Parathyroid adenoma (tissue), 2 donors: ENCODE measurements around the gene KCNQ1.

Experiments used
- H2AFZ ChIP-seq: fragments of 300-600 bp; sonication (generic); one replicate; pipeline ENCODE4 v1.7.0; 2017; ENCODE audit warnings: antibody characterized with exemption, mild to moderate bottlenecking
- H3K27ac ChIP-seq: fragments of 300-600 bp; sonication (generic); one replicate; pipeline ENCODE4 v1.7.0; 2017
- H3K27me3 ChIP-seq: fragments of 300-600 bp; sonication (generic); one replicate; pipeline ENCODE4 v1.7.0; 2017; ENCODE audit warnings: low read length; ENCODE audit not compliant: control insufficient read depth, insufficient read depth
- H3K36me3 ChIP-seq: fragments of 300-600 bp; sonication (generic); one replicate; pipeline ENCODE4 v1.7.0; 2017; ENCODE audit warnings: low read length; ENCODE audit not compliant: control insufficient read depth, insufficient read depth
- H3K4me1 ChIP-seq: fragments of 300-600 bp; sonication (generic); one replicate; pipeline ENCODE4 v1.7.0; 2017; ENCODE audit warnings: control low read depth
- H3K4me2 ChIP-seq: fragments of 300-600 bp; sonication (generic); one replicate; pipeline ENCODE4 v1.7.0; 2017; ENCODE audit warnings: low read length
- H3K4me3 ChIP-seq: fragments of 300-600 bp; sonication (generic); one replicate; pipeline ENCODE4 v1.7.0; 2017; ENCODE audit warnings: low read depth, low read length
- H3K79me2 ChIP-seq: fragments of 300-600 bp; sonication (generic); one replicate; pipeline ENCODE4 v1.7.0; 2017; ENCODE audit warnings: control low read depth
- H3K9ac ChIP-seq: fragments of 300-600 bp; sonication (generic); one replicate; pipeline ENCODE4 v1.7.0; 2017; ENCODE audit warnings: mild to moderate bottlenecking
- H3K9me3 ChIP-seq: fragments of 300-600 bp; sonication (generic); one replicate; pipeline ENCODE4 v1.7.0; 2017; ENCODE audit warnings: low read length; ENCODE audit not compliant: control insufficient read depth
- CTCF ChIP-seq: fragments of 300-600 bp; sonication (generic); IDR thresholded peaks from one replicate; pipeline ENCODE4 v1.7.0; 2017; ENCODE audit warnings: antibody characterized with exemption, mild to moderate bottlenecking
- donor health status: primary hyperparathyroidism.

Gene KCNQ1

GRCh38 chr11:2570211-2570811 lies 125.5 kb downstream of the KCNQ1 start:
- H3K9me3 ChIP-seq: no peaks in the 10 kb centered on the region

GRCh38 chr11:2570841-2571597 lies 126.2 kb downstream of the KCNQ1 start:
- Histone ChIP-seq H3K79me2 (no peaks in the 10 kb centered on the region), H3K4me1 (no peaks in the 10 kb centered on the region), H3K4me3 (no peak overlapping the region), H3K36me3 (no peaks in the 10 kb centered on the region), H3K4me2 (no peak overlapping the region), H3K9me3 (no peaks in the 10 kb centered on the region), H3K9ac (no peak overlapping the region), H2AFZ (no peak overlapping the region), H3K27ac (no peak overlapping the region), H3K27me3 (no peaks in the 10 kb centered on the region)
- TF ChIP-seq CTCF: no peak

More at GRCh38 chr11:2570211-2570811, 125.5 kb downstream of the KCNQ1 start:
- Histone ChIP-seq H3K9ac (no peak overlapping the region), H3K4me1 (no peaks in the 10 kb centered on the region), H3K27me3 (no peaks in the 10 kb centered on the region), H3K4me2 (no peak overlapping the region), H3K4me3 (no peak overlapping the region), H3K79me2 (no peaks in the 10 kb centered on the region), H2AFZ (no peak overlapping the region), H3K27ac (no peak overlapping the region), H3K36me3 (no peaks in the 10 kb centered on the region)
- no peak for TF ChIP-seq CTCF

GRCh38 chr11:2571598-2572281 lies 126.9 kb downstream of the KCNQ1 start:
- Histone ChIP-seq H3K4me2 (no peak overlapping the region), H3K27me3 (no peaks in the 10 kb centered on the region), H3K4me3 (no peak overlapping the region), H3K79me2 (no peaks in the 10 kb centered on the region), H2AFZ (no peak overlapping the region), H3K9me3 (no peaks in the 10 kb centered on the region), H3K27ac (no peak overlapping the region), H3K36me3 (no peaks in the 10 kb centered on the region), H3K4me1 (no peaks in the 10 kb centered on the region), H3K9ac (no peak overlapping the region)
- TF ChIP-seq CTCF: no peak

- H3K9ac ChIP-seq: no peak overlapping the region
- H3K4me1 ChIP-seq: no peaks in the 10 kb centered on the region
- no peaks in the 10 kb centered on the region for H3K9me3 ChIP-seq
- H3K4me3 ChIP-seq: no peak overlapping the region
- no peak overlapping the region for H3K4me2 ChIP-seq
- H3K36me3 ChIP-seq: no peaks in the 10 kb centered on the region
- no peak overlapping the region for H2AFZ ChIP-seq
- TF ChIP-seq CTCF: no peak
- H3K27me3 ChIP-seq: no peaks in the 10 kb centered on the region
- H3K79me2 ChIP-seq: no peaks in the 10 kb centered on the region
- H3K27ac ChIP-seq: no peak overlapping the region
These were observed 127.9 kb downstream of the KCNQ1 start for GRCh38 chr11:2572491-2573239.
